H1 (cell line): Measurements from ENCODE around the gene TANC1. TPM values are rescaled to one million over a fixed set of nuclear protein-coding genes. Genes with fewer than 3 reads are reported as not detected.

Source experiments
- ASH2L ChIP-seq: fragments of 200-600, 300-600 bp; sonication (generic); IDR thresholded peaks from one replicate; pipeline ENCODE4 v1.7.1; 2017; ENCODE audit warnings: low read length
- BCL11A ChIP-seq, 2 experiments: IDR thresholded peaks; one replicate each; pipeline ENCODE4 v1.6.1; 2011; ENCODE audit warnings: low read depth in 2 of 2, low read length in 2 of 2, mild to moderate bottlenecking in 2 of 2
- CHD7 ChIP-seq: fragments of 300-600 bp; sonication (generic); IDR thresholded peaks from 2 replicates; pipeline ENCODE4 v1.7.1; 2012; ENCODE audit warnings: low read length, moderate library complexity, mild to moderate bottlenecking, inconsistent platforms; ENCODE audit not compliant: insufficient replicate concordance
- EZH2 ChIP-seq: fragments of 200-600 bp; sonication (generic); IDR thresholded peaks from 2 replicates; pipeline ENCODE4 v1.7.1; 2012; ENCODE audit warnings: low read depth, mild to moderate bottlenecking, moderate library complexity, low read length, inconsistent platforms; ENCODE audit not compliant: severe bottlenecking
- RFX5 ChIP-seq: IDR thresholded peaks from 2 replicates; pipeline ENCODE4 v1.6.1; 2011; ENCODE audit warnings: low read depth, low read length, improper control_type of control experiment, borderline replicate concordance
- SIN3A ChIP-seq, 2 experiments: IDR thresholded peaks in 1 of 2; conservative IDR thresholded peaks in 1 of 2; 2 replicates each; pipeline ENCODE4 v1.6.1; 2011 to 2012; ENCODE audit warnings: low read length in 2 of 2, improper control_type of control experiment in 1 of 2, low read depth in 1 of 2, mild to moderate bottlenecking in 1 of 2
- polyA plus RNA-seq, 7 experiments: library from polyadenylated mRNA; depleted of rRNA in 3 of 7; stranded (reverse) in 5 of 7; unstranded in 2 of 7; fragments of >200 nt in 5 of 7; fragments of 200-250 nt in 2 of 7; gene quantifications; 1 replicate in 5 of 7; 2 replicates in 1 of 7; 4 replicates in 1 of 7; pipeline versions ENCODE4 v1.2.1 to v1.2.3, GENCODE V29; 2011 to 2013; ENCODE audit warnings: missing spikeins in 2 of 7, mixed read lengths in 2 of 7
- total RNA-seq: library from RNA; stranded (reverse); fragmentation: NEBNext Ultra II Directional; extraction: Animal tissue kit (Norgen Biotek cat#: 25700); gene quantifications from 2 replicates; pipeline ENCODE4 v1.2.1, GENCODE V29; 2021

Gene TANC1
- total and polyA plus RNA-seq, 2 of the 8 experiments (the other 6 are each of a cell fraction or from before 2014, with no cell fraction given) = 4.1 to 7.6 TPM

DNA sequence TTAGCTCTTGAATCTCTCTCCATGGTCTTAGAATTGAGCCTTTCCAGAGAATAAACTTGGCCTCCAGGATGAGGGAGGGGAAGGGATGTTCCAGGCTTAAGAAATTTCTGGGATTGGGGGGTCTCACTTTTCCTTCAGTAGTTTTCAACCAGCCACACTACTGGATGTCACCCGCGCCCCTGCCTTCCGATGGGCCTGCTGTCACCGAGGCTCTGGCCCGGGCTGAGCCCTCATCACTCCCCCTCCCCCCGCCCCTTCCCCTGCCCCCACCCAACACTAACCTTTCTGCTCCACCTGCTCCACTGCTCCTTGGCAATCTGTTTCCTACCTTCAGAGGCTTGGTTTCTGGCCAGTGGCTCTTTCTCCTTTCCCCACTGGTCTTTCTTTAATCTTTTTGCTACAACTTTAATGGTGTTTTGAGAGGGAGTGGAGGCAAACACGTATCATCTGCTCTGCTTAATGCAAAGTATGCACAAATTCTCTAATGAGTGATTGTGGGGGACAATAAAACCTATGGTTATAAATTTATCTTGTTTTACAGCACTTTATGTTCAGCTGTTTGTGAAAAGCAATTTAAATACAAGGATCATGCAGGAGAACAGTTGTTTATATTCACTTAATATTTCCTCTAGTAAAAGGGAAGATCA lies 162.9 kb downstream of the TANC1 start (continued):
- TF ChIP-seq CHD7 (no peak), RFX5 (no peak), SIN3A (conservative IDR thresholded peaks at IDR 0.05 in 1 of 2, IDR thresholded peaks at IDR 0.05 in 1 of 2; ENCODE audit: low read depth in 1 of 2, low read length in 2 of 2) (no peak), EZH2 (no peak), ASH2L (no peak), BCL11A (IDR thresholded peaks at IDR 0.05; ENCODE audit: low read depth in 2 of 2, low read length in 2 of 2) (no peak)
